HG03135 (cell line): ENCODE measurements around the gene SSTR4.

ENCODE experiments used
- ATAC-seq: cut with Tn5 transposase; IDR thresholded peaks from one replicate; pipeline ENCODE4 v1.9.1; 2021; ENCODE audit warnings: mild to moderate bottlenecking, moderate library complexity; ENCODE audit not compliant: unreplicated experiment

Gene SSTR4

GRCh38 chr20:23085436-23086055 lies 50.4 kb downstream of the SSTR4 start:
- ATAC-seq, result no peak

- ATAC-seq, result no peak
Observed at GRCh38 chr20:23086056-23086566, 51.0 kb downstream of the SSTR4 start, which contains the start of gene CD93. CD93 (minus strand) TSS chr20:23086324; CDS start chr20:23086192, 132 bp downstream.

GRCh38 chr20:23086931-23087411 lies 51.9 kb downstream of the SSTR4 start:
- no peak for ATAC-seq

- ATAC-seq, result no peak
Observed at GRCh38 chr20:23087587-23088251, 52.6 kb downstream of the SSTR4 start.
